GM19463 (cell line): ENCODE results near the gene ECSIT.
A peak's percentile ranks its signal among the peaks of the same experiment; 100 is the strongest.

Experiments
- ATAC-seq: cut with Tn5 transposase; IDR thresholded peaks from one replicate; pipeline ENCODE4 v1.9.1; 2021; ENCODE audit warnings: mild to moderate bottlenecking, moderate library complexity; ENCODE audit not compliant: unreplicated experiment

ECSIT gene

GRCh38 chr19:11505504-11506100 lies 23.3 kb downstream of the ECSIT start, which contains the start of gene ZNF653:
Gene ZNF653, minus strand, starts transcription at chr19:11505839. Its CDS starts 53 bp downstream, at chr19:11505786.
- peak; percentile 47 for ATAC-seq

- ATAC-seq = peak; percentile 96
These were observed 23.9 kb downstream of the ECSIT start for GRCh38 chr19:11505032-11505503.

- no peak for ATAC-seq
These were observed 24.4 kb downstream of the ECSIT start for GRCh38 chr19:11504502-11505031.

- ATAC-seq = no peak
These were observed 29.0 kb downstream of the ECSIT start for GRCh38 chr19:11499890-11500420.

- no peak for ATAC-seq
These were observed 29.7 kb downstream of the ECSIT start for GRCh38 chr19:11499220-11499726.

- ATAC-seq = no peak
These were observed 32.4 kb downstream of the ECSIT start for GRCh38 chr19:11496391-11497163.

- no peak for ATAC-seq
These were observed 33.0 kb downstream of the ECSIT start for GRCh38 chr19:11495885-11496284.

- ATAC-seq = no peak
These were observed 33.5 kb downstream of the ECSIT start for GRCh38 chr19:11495481-11495880.

- ATAC-seq = no peak
These were observed 34.2 kb downstream of the ECSIT start for GRCh38 chr19:11494634-11495285.

- ATAC-seq = no peak
These were observed 39.6 kb downstream of the ECSIT start for GRCh38 chr19:11489378-11489777.

- no peak for ATAC-seq
These were observed 42.1 kb downstream of the ECSIT start for GRCh38 chr19:11486661-11487503.

- ATAC-seq = no peak
These were observed 43.6 kb downstream of the ECSIT start for GRCh38 chr19:11485245-11485837.

- no peak for ATAC-seq
These were observed 45.4 kb downstream of the ECSIT start for GRCh38 chr19:11483366-11484111.

- ATAC-seq = peak; percentile 75
These were observed 46.4 kb downstream of the ECSIT start for GRCh38 chr19:11482384-11483050.

- ATAC-seq = peak; percentile 51
These were observed 47.2 kb downstream of the ECSIT start for GRCh38 chr19:11481534-11482383.

GRCh38 chr19:11480715-11481533 lies 48.0 kb downstream of the ECSIT start, which contains the start of gene ELAVL3:
Gene ELAVL3, minus strand, starts transcription at chr19:11481046. Its CDS starts 438 bp downstream, at chr19:11480608.
- ATAC-seq = no peak
